ENCODE results near the gene CEBPA. TPM values are rescaled to one million over a fixed set of nuclear protein-coding genes. Genes with fewer than 3 reads are reported as not detected.
A peak's percentile ranks its signal among the peaks of the same experiment; 100 is the strongest.

Gene CEBPA
- total RNA-seq, 4 donors from 2014 or later: 36.3 to 160 (median 89.2) TPM

DNA sequence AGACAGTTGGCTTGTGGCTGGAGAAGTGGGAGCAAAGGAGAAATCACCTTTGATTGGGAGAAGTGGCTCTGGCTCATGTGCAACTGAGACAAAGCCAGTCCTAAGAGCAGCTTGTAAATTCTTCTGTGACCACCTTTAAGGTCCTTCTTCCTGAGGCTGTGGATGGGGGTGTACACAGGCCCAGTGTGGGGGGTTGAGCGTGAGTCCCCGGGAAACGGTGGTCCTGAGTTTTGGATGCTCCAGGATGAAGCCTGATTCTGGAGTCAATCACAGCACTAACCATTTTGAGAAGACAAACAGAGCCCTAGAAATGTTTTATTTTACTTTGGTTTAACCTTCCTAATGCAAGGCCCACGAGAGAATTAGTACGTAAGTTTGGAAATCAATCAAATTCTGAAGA lies 3.9 kb upstream of the CEBPA start:
- H3K36me3 ChIP-seq: no peaks in the 10 kb centered on the region
- peak overlapping the region in 3 of 4 donors; percentile 82 to 92 (median 87) for H3K27ac ChIP-seq
- H3K4me3 ChIP-seq: no peak overlapping the region
- peak in 1 of 3 donors; percentile 36 for DNase-seq
- no peak for TF ChIP-seq POLR2A (IDR thresholded peaks at IDR 0.05)
- TF ChIP-seq, protein P1, sequence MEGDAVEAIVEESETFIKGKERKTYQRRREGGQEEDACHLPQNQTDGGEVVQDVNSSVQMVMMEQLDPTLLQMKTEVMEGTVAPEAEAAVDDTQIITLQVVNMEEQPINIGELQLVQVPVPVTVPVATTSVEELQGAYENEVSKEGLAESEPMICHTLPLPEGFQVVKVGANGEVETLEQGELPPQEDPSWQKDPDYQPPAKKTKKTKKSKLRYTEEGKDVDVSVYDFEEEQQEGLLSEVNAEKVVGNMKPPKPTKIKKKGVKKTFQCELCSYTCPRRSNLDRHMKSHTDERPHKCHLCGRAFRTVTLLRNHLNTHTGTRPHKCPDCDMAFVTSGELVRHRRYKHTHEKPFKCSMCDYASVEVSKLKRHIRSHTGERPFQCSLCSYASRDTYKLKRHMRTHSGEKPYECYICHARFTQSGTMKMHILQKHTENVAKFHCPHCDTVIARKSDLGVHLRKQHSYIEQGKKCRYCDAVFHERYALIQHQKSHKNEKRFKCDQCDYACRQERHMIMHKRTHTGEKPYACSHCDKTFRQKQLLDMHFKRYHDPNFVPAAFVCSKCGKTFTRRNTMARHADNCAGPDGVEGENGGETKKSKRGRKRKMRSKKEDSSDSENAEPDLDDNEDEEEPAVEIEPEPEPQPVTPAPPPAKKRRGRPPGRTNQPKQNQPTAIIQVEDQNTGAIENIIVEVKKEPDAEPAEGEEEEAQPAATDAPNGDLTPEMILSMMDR (IDR thresholded peaks at IDR 0.05): no peak
- H3K4me1 ChIP-seq: peaks cover 3 to 20% (median 6%) of the 10 kb centered on the region in 4 donors
- H3K9me3 ChIP-seq: no peaks in the 10 kb centered on the region
- H3K27me3 ChIP-seq: no peaks in the 10 kb centered on the region

DNA sequence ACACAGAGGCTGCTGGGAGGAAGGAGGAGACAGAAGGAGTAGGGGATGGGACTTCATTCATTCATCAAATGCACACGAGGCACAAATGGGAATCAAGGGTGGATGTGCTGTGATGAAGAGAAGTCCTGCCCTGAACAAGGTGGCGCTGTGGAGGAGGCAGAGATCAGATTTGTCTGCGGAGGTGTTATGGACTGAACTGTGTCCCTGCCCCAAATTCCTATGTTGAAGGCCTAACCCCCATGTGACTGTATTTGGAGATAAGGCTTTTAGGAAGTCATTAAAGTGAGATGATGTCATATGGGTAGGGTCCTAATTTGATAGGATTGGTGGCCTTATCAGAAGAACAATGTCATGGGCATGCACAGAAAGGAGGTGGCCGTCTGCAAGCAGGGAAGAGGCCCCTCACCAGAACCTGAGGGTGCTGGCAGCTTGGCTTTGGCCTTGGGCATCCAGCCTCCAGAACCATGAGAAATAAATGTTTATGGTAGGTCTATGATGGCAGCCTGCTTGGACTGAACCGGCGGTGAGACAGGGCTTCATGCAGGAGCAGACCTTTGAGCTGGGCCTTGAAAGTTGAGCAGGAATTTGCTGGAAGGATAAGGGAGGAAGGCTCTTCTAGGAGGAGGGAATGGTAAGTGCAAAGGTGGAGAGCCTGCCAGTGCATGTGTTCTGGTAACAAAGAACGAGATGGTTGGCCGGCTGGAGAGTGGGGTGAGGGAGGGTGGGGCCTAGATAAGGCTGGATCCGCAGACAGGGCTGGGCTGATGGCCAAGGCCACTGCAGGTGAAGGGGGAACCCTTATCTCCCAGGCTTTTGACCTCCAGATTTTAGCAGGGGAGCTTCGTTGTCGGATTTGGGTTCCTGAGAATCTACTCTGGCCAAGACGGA lies 2.7 kb upstream of the CEBPA start:
- no peaks in the 10 kb centered on the region for H3K27me3 ChIP-seq
- TF ChIP-seq, protein P1 (IDR thresholded peaks at IDR 0.05): peak in 4 of 6 experiments; percentile 9 to 55 (median 48)
- TF ChIP-seq POLR2A (IDR thresholded peaks at IDR 0.05): peak; percentile 13 to 78
- peak overlapping the region in 2 of 4 donors; percentile 67 to 93 for H3K4me3 ChIP-seq
- peak in 2 of 3 donors; percentile 86 to 87 for DNase-seq
- peaks cover 0 to 24% (median 4%) of the 10 kb centered on the region in 4 donors for H3K4me1 ChIP-seq
- H3K9me3 ChIP-seq: no peaks in the 10 kb centered on the region
- peak overlapping the region in 3 of 4 donors; percentile 85 to 92 (median 87) for H3K27ac ChIP-seq
- no peaks in the 10 kb centered on the region for H3K36me3 ChIP-seq

DNA sequence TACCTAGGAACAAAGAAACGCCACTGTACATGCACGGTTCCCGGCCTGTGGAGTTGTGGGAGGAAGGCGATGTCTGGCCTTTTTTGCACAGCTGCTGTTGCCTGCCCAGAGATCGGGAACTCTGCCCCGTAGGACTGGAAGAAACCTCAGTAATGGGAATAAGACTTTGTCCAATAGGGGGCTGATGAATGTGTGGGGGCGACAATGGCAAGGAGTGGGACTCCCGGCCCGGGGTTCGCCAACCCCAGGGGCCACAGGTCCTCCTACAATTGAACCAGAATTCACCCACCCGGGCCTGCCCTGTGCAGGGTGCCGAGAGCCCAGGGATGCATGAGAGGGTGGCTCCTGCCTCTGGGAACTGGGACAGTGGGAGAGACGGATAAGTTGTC lies 2.0 kb upstream of the CEBPA start:
- Histone ChIP-seq H3K36me3 (no peaks in the 10 kb centered on the region), H3K27ac (peak overlapping the region in 3 of 4 donors; percentile 85 to 92 (median 87)), H3K4me3 (peak overlapping the region in 3 of 4 donors; percentile 67 to 93 (median 72)), H3K4me1 (peaks cover 0 to 24% (median 7%) of the 10 kb centered on the region in 4 donors), H3K27me3 (no peaks in the 10 kb centered on the region), H3K9me3 (no peaks in the 10 kb centered on the region)
- TF ChIP-seq POLR2A (IDR thresholded peaks at IDR 0.05): peak; percentile 7 to 39
- TF ChIP-seq, protein P1 (IDR thresholded peaks at IDR 0.05): no peak
- peak in 2 of 3 donors; percentile 47 to 67 for DNase-seq

DNA sequence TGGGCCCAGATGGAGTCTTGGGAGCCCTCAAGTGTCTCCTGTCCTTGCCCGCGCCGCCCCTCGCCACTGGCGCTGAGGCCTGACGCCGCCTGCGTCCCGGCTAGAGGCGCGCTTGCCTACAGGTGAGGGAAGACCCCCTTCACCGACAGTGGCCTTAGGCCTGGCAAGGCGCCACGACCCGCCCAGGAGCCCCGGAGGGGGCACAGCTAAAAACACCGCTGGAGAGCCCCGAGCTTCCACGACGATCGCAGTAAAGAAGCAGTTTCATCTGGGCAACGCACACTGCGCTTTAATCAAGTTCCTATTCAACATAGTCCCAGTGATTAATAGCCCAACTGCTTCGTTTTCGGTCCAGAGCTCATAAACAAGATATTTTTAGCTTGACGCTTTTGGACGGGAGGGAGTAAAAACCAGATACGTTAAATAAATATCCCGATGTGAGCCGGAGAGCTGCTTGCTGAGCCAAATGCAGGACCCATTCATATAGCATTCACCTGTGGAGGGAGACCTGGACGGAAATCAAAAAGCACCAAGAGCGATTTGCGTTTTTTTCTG lies 1.5 kb upstream of the CEBPA start:
- H3K4me1 ChIP-seq: peaks cover 0 to 24% (median 8%) of the 10 kb centered on the region in 4 donors
- peak in 1 of 3 donors; percentile 69 for DNase-seq

More for the DNA sequence above, 1.5 kb upstream of the CEBPA start:
- Histone ChIP-seq H3K27ac (peak overlapping the region; percentile 65 to 92 (median 86)), H3K36me3 (no peaks in the 10 kb centered on the region), H3K9me3 (no peaks in the 10 kb centered on the region), H3K4me3 (peak overlapping the region; percentile 67 to 93 (median 70)), H3K27me3 (no peaks in the 10 kb centered on the region)
- TF ChIP-seq, protein P1 (IDR thresholded peaks at IDR 0.05): no peak
- TF ChIP-seq POLR2A (IDR thresholded peaks at IDR 0.05): no peak
